ENCODE results near the gene TNFAIP2.
A peak's percentile ranks its signal among the peaks of the same experiment; 100 is the strongest.

The TNFAIP2 gene

DNA sequence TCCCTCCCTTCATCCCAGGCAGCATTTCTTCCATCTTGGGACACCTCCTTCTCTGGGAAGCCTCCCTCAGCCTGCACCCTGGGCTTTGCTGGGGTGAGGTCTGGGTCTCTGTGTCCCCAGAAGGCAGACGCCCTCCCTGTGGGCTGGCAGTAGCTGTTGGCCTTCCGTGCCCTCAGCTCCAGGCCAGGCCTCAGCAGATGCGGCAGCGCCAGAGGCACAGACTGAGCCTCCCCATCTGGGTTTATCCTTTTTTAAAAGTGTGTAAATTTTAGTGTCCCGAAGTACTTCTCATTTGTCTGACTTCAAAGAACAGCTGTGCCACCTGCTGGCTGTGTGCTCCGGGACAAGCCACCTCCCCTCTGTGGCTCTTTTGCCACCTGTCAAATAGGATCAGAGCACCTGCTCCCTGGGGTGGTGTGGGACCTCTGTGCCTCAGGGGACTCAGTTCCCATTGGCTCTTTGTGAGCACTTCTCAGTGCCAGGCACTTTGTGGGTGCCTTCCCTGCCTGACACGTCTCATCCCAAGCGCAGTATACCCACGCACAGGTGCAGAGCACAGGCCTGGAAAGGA lies 17.6 kb upstream of the TNFAIP2 start:
- Histone ChIP-seq H3K9me3 (ENCODE audit: low read length) (no peaks in the 10 kb centered on the region), H3K4me3 (ENCODE audit: low read depth, low read length, poor library complexity, severe bottlenecking) (peak overlapping the region; percentile 1), H3K27me3 (ENCODE audit: insufficient read depth, low read length) (no peaks in the 10 kb centered on the region; the same call in 1 of the 2 replicates), H3K27ac (ENCODE audit: low read depth, low read length, poor library complexity, severe bottlenecking) (peak overlapping the region; percentile 80), H3K9ac (ENCODE audit: low read length) (no peak overlapping the region; the same call in 1 of the 2 replicates), H3K4me2 (ENCODE audit: low read length) (peak overlapping the region; percentile 23; the same call in 1 of the 2 replicates), H2AFZ (ENCODE audit: low read length) (no peak overlapping the region), H4K20me1 (ENCODE audit: insufficient read depth, low read length) (no peaks in the 10 kb centered on the region), H3K36me3 (ENCODE audit: insufficient read depth, low read length) (no peaks in the 10 kb centered on the region), H3K4me1 (ENCODE audit: insufficient read depth, low read length, severe bottlenecking) (peaks cover 32% of the 10 kb centered on the region), H3K79me2 (ENCODE audit: insufficient read depth, low read length) (no peaks in the 10 kb centered on the region), H3F3A (ENCODE audit: insufficient read depth, low read length) (no peaks in the 10 kb centered on the region), H3K9me2 (ENCODE audit: low read depth, low read length) (no peaks in the 10 kb centered on the region)
- TF ChIP-seq, protein P1, sequence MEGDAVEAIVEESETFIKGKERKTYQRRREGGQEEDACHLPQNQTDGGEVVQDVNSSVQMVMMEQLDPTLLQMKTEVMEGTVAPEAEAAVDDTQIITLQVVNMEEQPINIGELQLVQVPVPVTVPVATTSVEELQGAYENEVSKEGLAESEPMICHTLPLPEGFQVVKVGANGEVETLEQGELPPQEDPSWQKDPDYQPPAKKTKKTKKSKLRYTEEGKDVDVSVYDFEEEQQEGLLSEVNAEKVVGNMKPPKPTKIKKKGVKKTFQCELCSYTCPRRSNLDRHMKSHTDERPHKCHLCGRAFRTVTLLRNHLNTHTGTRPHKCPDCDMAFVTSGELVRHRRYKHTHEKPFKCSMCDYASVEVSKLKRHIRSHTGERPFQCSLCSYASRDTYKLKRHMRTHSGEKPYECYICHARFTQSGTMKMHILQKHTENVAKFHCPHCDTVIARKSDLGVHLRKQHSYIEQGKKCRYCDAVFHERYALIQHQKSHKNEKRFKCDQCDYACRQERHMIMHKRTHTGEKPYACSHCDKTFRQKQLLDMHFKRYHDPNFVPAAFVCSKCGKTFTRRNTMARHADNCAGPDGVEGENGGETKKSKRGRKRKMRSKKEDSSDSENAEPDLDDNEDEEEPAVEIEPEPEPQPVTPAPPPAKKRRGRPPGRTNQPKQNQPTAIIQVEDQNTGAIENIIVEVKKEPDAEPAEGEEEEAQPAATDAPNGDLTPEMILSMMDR (IDR thresholded peaks at IDR 0.05; ENCODE audit: low read length) = peak; percentile 67
- no peak for TF ChIP-seq EZH2 (IDR thresholded peaks at IDR 0.05; ENCODE audit: borderline replicate concordance, low read length)

DNA sequence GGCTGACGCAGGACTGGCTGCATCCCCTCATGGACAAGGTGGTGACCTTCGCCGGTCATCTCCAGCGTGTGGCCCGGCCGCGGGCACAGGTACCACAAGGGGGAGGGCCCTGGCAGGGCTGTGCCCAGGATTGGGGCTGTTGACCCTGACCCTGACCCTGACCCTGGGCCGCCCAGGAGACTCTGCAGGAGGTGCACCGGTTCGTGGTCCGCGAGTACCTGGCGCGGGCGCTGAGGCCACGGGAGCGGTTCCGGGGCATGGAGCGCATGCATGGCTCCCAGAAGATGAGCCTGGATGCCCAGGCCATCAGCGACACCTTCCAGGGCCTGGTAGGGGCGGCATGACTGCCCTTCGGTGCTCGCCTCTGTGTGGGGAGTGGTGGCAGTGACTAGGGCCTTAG lies 15.8 kb upstream of the TNFAIP2 start:
- Histone ChIP-seq H3K27me3 (ENCODE audit: insufficient read depth, low read length) (no peaks in the 10 kb centered on the region; the same call in 1 of the 2 replicates), H3K79me2 (ENCODE audit: insufficient read depth, low read length) (no peaks in the 10 kb centered on the region), H3K36me3 (ENCODE audit: insufficient read depth, low read length) (no peaks in the 10 kb centered on the region), H3K4me2 (ENCODE audit: low read length) (no peak overlapping the region), H3K9me3 (ENCODE audit: low read length) (no peaks in the 10 kb centered on the region), H4K20me1 (ENCODE audit: insufficient read depth, low read length) (no peaks in the 10 kb centered on the region), H3K4me3 (ENCODE audit: low read depth, low read length, poor library complexity, severe bottlenecking) (no peak overlapping the region), H3K9ac (ENCODE audit: low read length) (no peak overlapping the region), H3F3A (ENCODE audit: insufficient read depth, low read length) (no peaks in the 10 kb centered on the region), H2AFZ (ENCODE audit: low read length) (no peak overlapping the region), H3K4me1 (ENCODE audit: insufficient read depth, low read length, severe bottlenecking) (peaks cover 45% of the 10 kb centered on the region), H3K9me2 (ENCODE audit: low read depth, low read length) (no peaks in the 10 kb centered on the region), H3K27ac (ENCODE audit: low read depth, low read length, poor library complexity, severe bottlenecking) (no peak overlapping the region)
- no peak for TF ChIP-seq EZH2 (IDR thresholded peaks at IDR 0.05; ENCODE audit: borderline replicate concordance, low read length)
- TF ChIP-seq, protein P1 (IDR thresholded peaks at IDR 0.05; ENCODE audit: low read length) = no peak

DNA sequence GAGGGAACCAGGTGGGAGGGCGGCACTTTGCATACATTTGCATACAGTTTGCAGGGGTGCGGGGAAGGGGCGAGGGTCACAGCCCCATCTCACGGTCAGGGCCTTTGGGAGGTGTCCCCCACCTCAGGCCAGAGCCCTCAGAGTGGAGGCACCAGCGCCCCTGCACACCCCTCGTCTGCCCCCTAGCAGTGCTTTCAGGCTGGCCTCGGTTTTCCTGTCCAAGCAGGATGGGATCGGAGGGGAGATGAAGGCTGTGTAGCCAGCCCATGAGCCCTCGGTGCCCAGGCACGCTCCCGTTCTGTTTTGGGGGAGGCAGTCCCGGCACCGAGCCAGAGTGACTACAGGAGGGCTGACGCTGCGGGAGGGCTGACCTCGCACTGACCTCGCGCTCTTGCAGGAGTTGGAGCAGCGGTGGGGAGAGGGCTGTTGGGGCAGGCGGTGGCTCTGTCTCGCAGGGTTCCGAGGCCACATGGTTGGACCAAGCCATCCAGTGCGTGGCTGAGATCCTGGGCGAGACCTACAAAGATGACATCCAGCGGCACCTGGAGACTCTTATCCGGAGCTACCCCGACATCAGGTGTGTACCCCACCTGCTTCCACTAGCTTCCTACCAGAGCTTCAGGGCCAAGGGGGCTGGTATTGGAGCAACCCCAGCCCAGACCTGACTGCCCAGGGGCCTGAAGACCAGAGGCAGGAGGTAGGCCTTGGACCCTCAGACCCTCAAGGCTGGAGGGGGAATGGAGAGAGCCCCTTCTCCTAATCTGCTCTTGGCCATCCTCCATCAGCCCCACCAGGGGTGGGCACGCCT lies 15.1 kb upstream of the TNFAIP2 start:
- Histone ChIP-seq H3K9me2 (ENCODE audit: low read depth, low read length) (no peaks in the 10 kb centered on the region), H3K27me3 (ENCODE audit: insufficient read depth, low read length) (no peaks in the 10 kb centered on the region; the same call in 1 of the 2 replicates), H3K36me3 (ENCODE audit: insufficient read depth, low read length) (no peaks in the 10 kb centered on the region), H3K4me3 (ENCODE audit: low read depth, low read length, poor library complexity, severe bottlenecking) (no peak overlapping the region), H3K4me1 (ENCODE audit: insufficient read depth, low read length, severe bottlenecking) (peaks cover 52% of the 10 kb centered on the region), H3K9me3 (ENCODE audit: low read length) (no peaks in the 10 kb centered on the region), H3K79me2 (ENCODE audit: insufficient read depth, low read length) (no peaks in the 10 kb centered on the region), H3K27ac (ENCODE audit: low read depth, low read length, poor library complexity, severe bottlenecking) (no peak overlapping the region), H3K9ac (ENCODE audit: low read length) (no peak overlapping the region), H3K4me2 (ENCODE audit: low read length) (no peak overlapping the region), H3F3A (ENCODE audit: insufficient read depth, low read length) (no peaks in the 10 kb centered on the region), H4K20me1 (ENCODE audit: insufficient read depth, low read length) (no peaks in the 10 kb centered on the region), H2AFZ (ENCODE audit: low read length) (no peak overlapping the region)
- TF ChIP-seq, protein P1 (IDR thresholded peaks at IDR 0.05; ENCODE audit: low read length) = no peak
- no peak for TF ChIP-seq EZH2 (IDR thresholded peaks at IDR 0.05; ENCODE audit: borderline replicate concordance, low read length)

Data from OCI-LY1 (cell line).